Caco-2 (cell line): ENCODE data around the gene PARVB. TPM values are rescaled to one million over a fixed set of nuclear protein-coding genes. Genes with fewer than 3 reads are reported as not detected.

Source experiments
- BruUV-seq: library from RNA; stranded (reverse); fragments of 400-500 nt; replicated peaks from 2 replicates; lab custom pipeline; 2021; lab: Mats Ljungman, UMichigan
- CTCF ChIA-PET: fragments of 300-600 bp; sonication (Branson Sonifier 250); formaldehyde crosslinking; loops from one replicate; lab custom pipeline; 2022; ENCODE audit warnings: antibody characterized with exemption; lab: Charles Lee
- POLR2A ChIA-PET: fragments of 300-600 bp; sonication (Branson Sonifier 250); formaldehyde crosslinking; loops from one replicate; lab custom pipeline; 2022; ENCODE audit warnings: antibody characterized with exemption; lab: Charles Lee
- DNase-seq, 2 experiments: peaks; one replicate each; pipeline versions ENCODE4 v3.0.0 to v3.0.0-alpha.2; 2020 to 2022
- H3K27me3 ChIP-seq: replicated peaks from 2 replicates; pipeline ENCODE4 v1.6.0; 2011; ENCODE audit warnings: low read length; ENCODE audit not compliant: control insufficient read depth, insufficient read depth
- H3K36me3 ChIP-seq: 2 replicates; pipeline ENCODE4 v1.5.1; 2011; ENCODE audit warnings: low read length; ENCODE audit not compliant: control insufficient read depth, insufficient read depth
- H3K4me1 ChIP-seq: fragments of 250-450 bp; sonication (Bioruptor Pico); 2 replicates; pipeline ENCODE4 v1.5.1; 2020; ENCODE audit warnings: mild to moderate bottlenecking
- H3K4me3 ChIP-seq: 2 replicates; pipeline ENCODE4 v1.5.1; 2011; ENCODE audit warnings: low read depth, mild to moderate bottlenecking, control low read depth, low read length
- H3K9me3 ChIP-seq: fragments of 250-450 bp; sonication (Bioruptor Pico); 2 replicates; pipeline ENCODE4 v1.5.1; 2020; ENCODE audit warnings: mild to moderate bottlenecking, moderate library complexity
- H3K27ac Mint-ChIP-seq: one replicate; pipeline ENCODE4 v1.8.0; 2022; ENCODE audit warnings: mixed read lengths; ENCODE audit not compliant: unreplicated experiment
- H3K27me3 Mint-ChIP-seq: one replicate; pipeline ENCODE4 v1.8.0; 2022; ENCODE audit warnings: mixed read lengths; ENCODE audit not compliant: insufficient read depth, unreplicated experiment
- H3K36me3 Mint-ChIP-seq: one replicate; pipeline ENCODE4 v1.8.0; 2022; ENCODE audit warnings: mild to moderate bottlenecking, mixed read lengths; ENCODE audit not compliant: insufficient read depth, unreplicated experiment
- H3K4me1 Mint-ChIP-seq: one replicate; pipeline ENCODE4 v1.8.0; 2022; ENCODE audit warnings: low read depth, mixed read lengths; ENCODE audit not compliant: unreplicated experiment
- H3K4me3 Mint-ChIP-seq: one replicate; pipeline ENCODE4 v1.8.0; 2022; ENCODE audit warnings: mild to moderate bottlenecking, moderate library complexity, mixed read lengths; ENCODE audit not compliant: unreplicated experiment
- H3K9me3 Mint-ChIP-seq: one replicate; pipeline ENCODE4 v1.8.0; 2022; ENCODE audit warnings: mixed read lengths; ENCODE audit not compliant: unreplicated experiment
- CTCF ChIP-seq, 2 experiments: fragments of 200-600 bp in 1 of 2; IDR thresholded peaks; 1 replicate in 1 of 2; 2 replicates in 1 of 2; pipeline versions ENCODE4 v1.5.1 to v1.8.0; 2011 to 2022; ENCODE audit warnings: antibody characterized with exemption in 1 of 2, control low read depth in 1 of 2, inconsistent platforms in 1 of 2, low read depth in 1 of 2, low read length in 1 of 2, mild to moderate bottlenecking in 1 of 2, moderate library complexity in 1 of 2; ENCODE audit not compliant: insufficient read depth in 1 of 2, severe bottlenecking in 1 of 2, unreplicated experiment in 1 of 2
- intact Hi-C: fragments of 100-400 bp; cut with micrococcal nuclease; formaldehyde crosslinking; loops from one replicate; pipeline ENCODE4 v1.10.0; 2022; ENCODE audit not compliant: unreplicated experiment
- total RNA-seq: library from RNA; stranded (reverse); gene quantifications from 2 replicates; pipeline ENCODE4 v1.2.3, GENCODE V29; 2022

The PARVB gene
- total RNA-seq, 1 experiment from 2014 or later, result 28.8 TPM

GRCh38 chr22:44209343-44209742, 185.2 kb downstream of the PARVB start:
- no peak for TF ChIP-seq CTCF (IDR thresholded peaks at IDR 0.05; ENCODE audit: insufficient read depth in 1 of 2, low read depth in 1 of 2, low read length in 1 of 2, severe bottlenecking in 1 of 2, unreplicated experiment in 1 of 2)
- POLR2A ChIA-PET, result no interaction called here
- no peaks in the 10 kb centered on the region for H3K4me1 ChIP-seq
- H3K9me3 ChIP-seq, result no peaks in the 10 kb centered on the region
- Mint-ChIP-seq H3K27ac (no peak overlapping the region), H3K36me3 (no peaks in the 10 kb centered on the region), H3K4me1 (no peaks in the 10 kb centered on the region), H3K4me3 (no peak overlapping the region), H3K27me3 (peaks cover 22% of the 10 kb centered on the region), H3K9me3 (peaks cover 14% of the 10 kb centered on the region)
- H3K4me3 ChIP-seq, result no peak overlapping the region
- CTCF ChIA-PET, result no interaction called here
- H3K27me3 ChIP-seq, result no peaks in the 10 kb centered on the region
- no peak for DNase-seq
- H3K36me3 ChIP-seq, result no peaks in the 10 kb centered on the region
- BruUV-seq, result no TSS peak
- intact Hi-C loops, result no loop called here

- no TSS peak for BruUV-seq
- ChIA-PET CTCF (no interaction called here), POLR2A (no interaction called here)
- Histone ChIP-seq H3K36me3 (no peaks in the 10 kb centered on the region), H3K4me3 (no peak overlapping the region), H3K9me3 (no peaks in the 10 kb centered on the region), H3K27me3 (no peaks in the 10 kb centered on the region), H3K4me1 (no peaks in the 10 kb centered on the region)
- no peak for TF ChIP-seq CTCF (IDR thresholded peaks at IDR 0.05; ENCODE audit: insufficient read depth in 1 of 2, low read depth in 1 of 2, low read length in 1 of 2, severe bottlenecking in 1 of 2, unreplicated experiment in 1 of 2)
- Mint-ChIP-seq H3K27me3 (peaks cover 22% of the 10 kb centered on the region), H3K27ac (no peak overlapping the region), H3K36me3 (no peaks in the 10 kb centered on the region), H3K9me3 (peaks cover 14% of the 10 kb centered on the region), H3K4me3 (no peak overlapping the region), H3K4me1 (no peaks in the 10 kb centered on the region)
- intact Hi-C loops, result no loop called here
- DNase-seq, result no peak
Observed at GRCh38 chr22:44210722-44211121, 186.6 kb downstream of the PARVB start.

GRCh38 chr22:44211256-44211945, 187.3 kb downstream of the PARVB start:
- intact Hi-C loops, result no loop called here
- CTCF ChIA-PET, result no interaction called here
- Histone ChIP-seq H3K9me3 (no peaks in the 10 kb centered on the region), H3K36me3 (no peaks in the 10 kb centered on the region), H3K4me1 (no peaks in the 10 kb centered on the region), H3K27me3 (no peaks in the 10 kb centered on the region), H3K4me3 (no peak overlapping the region)
- Mint-ChIP-seq H3K27me3 (peaks cover 20% of the 10 kb centered on the region), H3K4me1 (no peaks in the 10 kb centered on the region), H3K4me3 (no peak overlapping the region), H3K27ac (no peak overlapping the region), H3K36me3 (no peaks in the 10 kb centered on the region), H3K9me3 (peaks cover 14% of the 10 kb centered on the region)
- POLR2A ChIA-PET, result no interaction called here
- no TSS peak for BruUV-seq
- no peak for DNase-seq
- TF ChIP-seq CTCF (IDR thresholded peaks at IDR 0.05; ENCODE audit: insufficient read depth in 1 of 2, low read depth in 1 of 2, low read length in 1 of 2, severe bottlenecking in 1 of 2, unreplicated experiment in 1 of 2), result no peak
